ENCODE measurements around the gene CACNB4. TPM values are rescaled to one million over a fixed set of nuclear protein-coding genes. Genes with fewer than 3 reads are reported as not detected.
A peak's percentile ranks its signal among the peaks of the same experiment; 100 is the strongest.
"Not testable (repeated sequence)": the region's sequence is repeated elsewhere in the genome, so short reads cannot be mapped to it uniquely, and the experiment has no call there.

Gene CACNB4
- total and polyA plus RNA-seq, 8 donors = under 0.01 to 6.4 (median 1.0) TPM

GRCh38 chr2:151922845-151923666, 175.8 kb downstream of the CACNB4 start:
- intact Hi-C loops (cut with DNase I; ENCODE audit: low total_unique reads) = no loop called here
- H3K27me3 ChIP-seq = no peaks in the 10 kb centered on the region
- peaks cover 0 to 8% (median 0%) of the 10 kb centered on the region in 4 donors for H3K4me1 ChIP-seq
- peak; percentile 57 to 64 for DNase-seq
- no peaks in the 10 kb centered on the region for H3K36me3 ChIP-seq
- WGBS, 5 donors = 38 to 49% (median 46%) methylated on average over 5 of the region's 5 CpGs
- TF ChIP-seq EP300 (IDR thresholded peaks at IDR 0.05) (no peak), POLR2AphosphoS5 (IDR thresholded peaks at IDR 0.05) (no peak), POLR2A (IDR thresholded peaks at IDR 0.05) (no peak)
- TF ChIP-seq, protein P1, sequence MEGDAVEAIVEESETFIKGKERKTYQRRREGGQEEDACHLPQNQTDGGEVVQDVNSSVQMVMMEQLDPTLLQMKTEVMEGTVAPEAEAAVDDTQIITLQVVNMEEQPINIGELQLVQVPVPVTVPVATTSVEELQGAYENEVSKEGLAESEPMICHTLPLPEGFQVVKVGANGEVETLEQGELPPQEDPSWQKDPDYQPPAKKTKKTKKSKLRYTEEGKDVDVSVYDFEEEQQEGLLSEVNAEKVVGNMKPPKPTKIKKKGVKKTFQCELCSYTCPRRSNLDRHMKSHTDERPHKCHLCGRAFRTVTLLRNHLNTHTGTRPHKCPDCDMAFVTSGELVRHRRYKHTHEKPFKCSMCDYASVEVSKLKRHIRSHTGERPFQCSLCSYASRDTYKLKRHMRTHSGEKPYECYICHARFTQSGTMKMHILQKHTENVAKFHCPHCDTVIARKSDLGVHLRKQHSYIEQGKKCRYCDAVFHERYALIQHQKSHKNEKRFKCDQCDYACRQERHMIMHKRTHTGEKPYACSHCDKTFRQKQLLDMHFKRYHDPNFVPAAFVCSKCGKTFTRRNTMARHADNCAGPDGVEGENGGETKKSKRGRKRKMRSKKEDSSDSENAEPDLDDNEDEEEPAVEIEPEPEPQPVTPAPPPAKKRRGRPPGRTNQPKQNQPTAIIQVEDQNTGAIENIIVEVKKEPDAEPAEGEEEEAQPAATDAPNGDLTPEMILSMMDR (IDR thresholded peaks at IDR 0.05) = no peak
- no peaks in the 10 kb centered on the region for H3K9me3 ChIP-seq
- no peak overlapping the region for H3K4me3 ChIP-seq
- no peak overlapping the region for H3K27ac ChIP-seq

- no peaks in the 10 kb centered on the region for H3K36me3 ChIP-seq
- TF ChIP-seq, protein P1 (IDR thresholded peaks at IDR 0.05) = no peak
- TF ChIP-seq POLR2A (IDR thresholded peaks at IDR 0.05) = no peak
- TF ChIP-seq POLR2AphosphoS5 (IDR thresholded peaks at IDR 0.05) = no peak
- TF ChIP-seq EP300 (IDR thresholded peaks at IDR 0.05) = no peak
- intact Hi-C loops (cut with DNase I; ENCODE audit: low total_unique reads) = no loop called here
- no peak for DNase-seq
- peaks cover 0 to 8% (median 0%) of the 10 kb centered on the region in 4 donors for H3K4me1 ChIP-seq
- H3K4me3 ChIP-seq = no peak overlapping the region
- WGBS, 5 donors = 45 to 67% (median 49%) methylated on average over 1 of the region's 1 CpG
- no peaks in the 10 kb centered on the region for H3K9me3 ChIP-seq
- no peaks in the 10 kb centered on the region for H3K27me3 ChIP-seq
- no peak overlapping the region for H3K27ac ChIP-seq
Observed at GRCh38 chr2:151919786-151920185, 179.1 kb downstream of the CACNB4 start.

DNA sequence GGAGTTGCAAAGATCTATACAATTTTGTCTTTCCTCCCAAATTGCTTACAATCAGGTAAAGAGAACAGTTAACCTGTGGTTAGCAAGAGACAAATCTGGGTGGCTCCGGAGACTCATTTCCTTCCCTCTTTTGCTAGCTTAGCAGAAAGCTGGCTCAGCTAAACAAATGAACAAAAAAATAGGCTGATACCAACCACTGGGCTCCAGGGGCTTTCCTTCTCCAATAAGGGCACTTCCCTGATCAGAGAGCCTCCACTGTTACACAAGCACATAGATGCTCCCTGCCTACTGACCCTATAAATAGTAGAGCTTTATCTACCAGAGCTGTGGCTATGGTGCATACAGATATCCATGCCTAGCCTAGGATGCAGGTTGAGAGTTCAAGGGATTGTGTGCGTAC, 180.5 kb downstream of the CACNB4 start:
- intact Hi-C loops (cut with DNase I; ENCODE audit: low total_unique reads) = no loop called here
- H3K27ac ChIP-seq = no peak overlapping the region

DNA sequence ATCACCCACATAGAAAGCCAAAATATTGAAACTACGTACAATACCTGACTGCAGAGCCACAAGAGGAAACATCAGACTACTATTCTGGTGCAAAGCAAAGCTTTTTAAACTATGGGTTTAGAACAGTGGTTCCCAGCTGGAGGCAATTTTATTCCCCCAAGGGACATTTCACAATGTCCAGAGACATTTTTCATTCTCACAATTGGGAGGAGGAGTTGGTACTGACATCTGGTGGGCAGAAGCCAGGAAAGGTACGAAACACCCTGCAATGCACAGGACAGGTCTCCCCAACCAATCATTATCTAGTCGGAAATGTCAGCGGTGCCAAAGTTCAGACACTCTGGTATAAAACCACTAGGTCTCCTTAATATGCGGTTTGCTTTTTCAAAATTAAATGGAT, 182.2 kb downstream of the CACNB4 start:
- no peaks in the 10 kb centered on the region for H3K9me3 ChIP-seq
- no peak for DNase-seq
- no peak overlapping the region for H3K27ac ChIP-seq
- WGBS, 5 donors = 81 to 87% (median 86%) methylated on average over 5 of the region's 5 CpGs
- no peaks in the 10 kb centered on the region for H3K27me3 ChIP-seq
- H3K4me1 ChIP-seq = no peaks in the 10 kb centered on the region
- H3K4me3 ChIP-seq = no peak overlapping the region
- TF ChIP-seq EP300 (IDR thresholded peaks at IDR 0.05) = no peak
- TF ChIP-seq, protein P1 (IDR thresholded peaks at IDR 0.05) = no peak
- no peak for TF ChIP-seq POLR2AphosphoS5 (IDR thresholded peaks at IDR 0.05)
- no peak for TF ChIP-seq POLR2A (IDR thresholded peaks at IDR 0.05)
- intact Hi-C loops (cut with DNase I; ENCODE audit: low total_unique reads) = no loop called here
- no peaks in the 10 kb centered on the region for H3K36me3 ChIP-seq

More for the DNA sequence above, 180.5 kb downstream of the CACNB4 start:
- 70 to 85% (median 75%) methylated on average over 2 of the region's 2 CpGs for WGBS, 5 donors
- Histone ChIP-seq H3K4me1 (peaks cover 0 to 6% (median 0%) of the 10 kb centered on the region in 4 donors), H3K9me3 (no peaks in the 10 kb centered on the region), H3K27me3 (no peaks in the 10 kb centered on the region), H3K4me3 (no peak overlapping the region), H3K36me3 (no peaks in the 10 kb centered on the region)
- DNase-seq = no peak
- TF ChIP-seq POLR2AphosphoS5 (IDR thresholded peaks at IDR 0.05) (no peak), POLR2A (IDR thresholded peaks at IDR 0.05) (no peak), EP300 (IDR thresholded peaks at IDR 0.05) (no peak)
- TF ChIP-seq, protein P1 (IDR thresholded peaks at IDR 0.05) = no peak

DNA sequence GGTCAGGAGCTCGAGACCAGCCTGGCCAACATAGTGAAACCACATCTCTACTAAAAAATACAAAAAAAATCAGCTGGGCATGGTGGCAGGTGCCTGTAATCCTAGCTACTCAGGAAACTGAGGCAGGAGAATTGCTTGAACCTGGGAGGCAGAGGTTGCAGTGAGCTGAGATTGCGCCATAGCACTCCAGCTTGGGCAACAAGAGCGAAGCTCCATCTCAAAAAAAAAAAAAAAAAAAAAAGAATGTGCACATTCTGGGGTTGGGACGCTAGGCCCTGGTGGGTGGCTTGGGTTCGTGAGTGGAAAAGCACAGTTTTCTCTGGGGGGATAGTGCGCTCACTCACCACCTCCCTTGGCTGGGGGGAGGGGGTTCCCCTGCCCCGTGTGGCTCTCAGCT, 183.2 kb downstream of the CACNB4 start:
- H3K36me3 ChIP-seq; intact Hi-C loops (cut with DNase I; ENCODE audit: low total_unique reads); DNase-seq; H3K4me1 ChIP-seq; H3K9me3 ChIP-seq; H3K27me3 ChIP-seq; H3K27ac ChIP-seq; H3K4me3 ChIP-seq: not testable (repeated sequence)
- 87 to 98% (median 95%) methylated on average over 6 to 7 of the region's 7 CpGs for WGBS, 5 donors
